ENCODE results near the gene MYBPC3. TPM values are rescaled to one million over a fixed set of nuclear protein-coding genes. Genes with fewer than 3 reads are reported as not detected.

Gene MYBPC3
- total RNA-seq, result not detected in 2 replicates

GRCh38 chr11:47352556-47352955 lies at the start of gene MYBPC3:
Gene MYBPC3, minus strand, starts transcription at chr11:47352702. Its CDS starts 55 bp downstream, at chr11:47352647.
- H3K4me3 ChIP-seq (ENCODE audit: low read depth, low read length), result no peak within 1 kb of the TSS
- TF ChIP-seq CTCF (IDR thresholded peaks at IDR 0.05; ENCODE audit: insufficient read depth, low read length, poor library complexity, severe bottlenecking), result no peak
- H3K27me3 ChIP-seq (ENCODE audit: control insufficient read depth, insufficient read depth, low read length), result peaks cover under 1% of the 10 kb centered on the region
- DNase-seq (ENCODE audit: low read depth), result no peak
- no peaks in the 10 kb centered on the region for H3K36me3 ChIP-seq (ENCODE audit: control insufficient read depth, insufficient read depth, low read length)

- H3K36me3 ChIP-seq (ENCODE audit: control insufficient read depth, insufficient read depth, low read length), result no peaks in the 10 kb centered on the region
- TF ChIP-seq CTCF (IDR thresholded peaks at IDR 0.05; ENCODE audit: insufficient read depth, low read length, poor library complexity, severe bottlenecking), result no peak
- no peaks in the 10 kb centered on the region for H3K27me3 ChIP-seq (ENCODE audit: control insufficient read depth, insufficient read depth, low read length)
- DNase-seq (ENCODE audit: low read depth), result no peak
- no peak overlapping the region for H3K4me3 ChIP-seq (ENCODE audit: low read depth, low read length)
Measured at GRCh38 chr11:47400768-47401279, 48.3 kb upstream of the MYBPC3 start.

- no peak for TF ChIP-seq CTCF (IDR thresholded peaks at IDR 0.05; ENCODE audit: insufficient read depth, low read length, poor library complexity, severe bottlenecking)
- DNase-seq (ENCODE audit: low read depth), result no peak
- no peaks in the 10 kb centered on the region for H3K27me3 ChIP-seq (ENCODE audit: control insufficient read depth, insufficient read depth, low read length)
- peak overlapping the region; percentile 32 for H3K4me3 ChIP-seq (ENCODE audit: low read depth, low read length)
- no peaks in the 10 kb centered on the region for H3K36me3 ChIP-seq (ENCODE audit: control insufficient read depth, insufficient read depth, low read length)
Measured at GRCh38 chr11:47399860-47400767, 47.6 kb upstream of the MYBPC3 start.

- no peak for DNase-seq (ENCODE audit: low read depth)
- Histone ChIP-seq H3K4me3 (ENCODE audit: low read depth, low read length) (no peak overlapping the region), H3K27me3 (ENCODE audit: control insufficient read depth, insufficient read depth, low read length) (no peaks in the 10 kb centered on the region), H3K36me3 (ENCODE audit: control insufficient read depth, insufficient read depth, low read length) (no peaks in the 10 kb centered on the region)
- no peak for TF ChIP-seq CTCF (IDR thresholded peaks at IDR 0.05; ENCODE audit: insufficient read depth, low read length, poor library complexity, severe bottlenecking)
Measured at GRCh38 chr11:47398551-47398950, 46.0 kb upstream of the MYBPC3 start.

- Histone ChIP-seq H3K4me3 (ENCODE audit: low read depth, low read length) (no peak overlapping the region), H3K27me3 (ENCODE audit: control insufficient read depth, insufficient read depth, low read length) (no peaks in the 10 kb centered on the region), H3K36me3 (ENCODE audit: control insufficient read depth, insufficient read depth, low read length) (no peaks in the 10 kb centered on the region)
- TF ChIP-seq CTCF (IDR thresholded peaks at IDR 0.05; ENCODE audit: insufficient read depth, low read length, poor library complexity, severe bottlenecking), result no peak
- no peak for DNase-seq (ENCODE audit: low read depth)
Measured at GRCh38 chr11:47398011-47398410, 45.5 kb upstream of the MYBPC3 start.

Measured in kidney epithelial cell (primary cell).